Body of pancreas (tissue), 4 donors: ENCODE data around the gene PDIA5.

Source experiments
- CTCF ChIP-seq, 7 experiments: fragments of 450-650 bp in 4 of 7; fragments of 200-600 bp in 3 of 7; sonication (generic) in 3 of 7; IDR thresholded peaks; one replicate each; pipeline ENCODE4 v1.5.1; 2016 to 2019; ENCODE audit warnings: antibody characterized with exemption in 7 of 7
- POLR2A ChIP-seq, 3 donors: fragments of 450-650 bp; IDR thresholded peaks; one replicate each; pipeline ENCODE4 v1.6.1; 2016; ENCODE audit warnings: antibody characterized with exemption in 3 of 3, mild to moderate bottlenecking in 2 of 3

- TF ChIP-seq POLR2A (IDR thresholded peaks at IDR 0.05), result no peak
- TF ChIP-seq CTCF (IDR thresholded peaks at IDR 0.05), result no peak
Measured at GRCh38 chr3:123105201-123106189, 38.7 kb downstream of the PDIA5 start.
